Heart right ventricle (tissue), 16 donors: ENCODE data around the gene MBIP. TPM values are rescaled to one million over a fixed set of nuclear protein-coding genes. Genes with fewer than 3 reads are reported as not detected.

Source experiments
- ATAC-seq, 8 donors: fragments of 200-7000 bp; cut with Tn5 transposase; one replicate each; pipeline ENCODE4 v1.9.1; 2020; ENCODE audit warnings: mild to moderate bottlenecking in 8 of 8, moderate library complexity in 8 of 8, moderate number of reproducible peaks in 1 of 8
- DNase-seq, 2 donors: peaks; one replicate each; pipeline ENCODE4 v3.0.0-alpha.2; 2020
- H3K27ac ChIP-seq, 10 donors: fragments of 200-600 bp; sonication (generic) in 2 of 10; one replicate each; pipeline versions ENCODE4 v1.5.0 to v1.8.0; 2020 to 2022; ENCODE audit warnings: mild to moderate bottlenecking in 3 of 10
- H3K27me3 ChIP-seq, 7 donors: fragments of 200-600 bp; one replicate each; pipeline ENCODE4 v1.8.0; 2021 to 2022; ENCODE audit warnings: mild to moderate bottlenecking in 2 of 7
- H3K36me3 ChIP-seq, 9 donors: fragments of 200-600 bp; sonication (generic) in 1 of 9; one replicate each; pipeline versions ENCODE4 v1.5.0 to v1.8.0; 2020 to 2022; ENCODE audit warnings: mild to moderate bottlenecking in 2 of 9
- H3K4me1 ChIP-seq, 9 donors: fragments of 200-600 bp; sonication (generic) in 1 of 9; one replicate each; pipeline versions ENCODE4 v1.5.0 to v1.8.0; 2020 to 2022; ENCODE audit warnings: mild to moderate bottlenecking in 4 of 9
- H3K4me3 ChIP-seq, 10 donors: fragments of 200-600 bp; sonication (generic) in 2 of 10; one replicate each; pipeline versions ENCODE4 v1.5.0 to v1.8.0; 2020 to 2022; ENCODE audit warnings: mild to moderate bottlenecking in 7 of 10, moderate library complexity in 2 of 10
- H3K9me3 ChIP-seq, 11 donors: fragments of 200-600 bp in 10 of 11; sonication (generic) in 2 of 11; one replicate each; pipeline versions ENCODE4 v1.5.0 to v1.8.0; 2013 to 2022; ENCODE audit warnings: mild to moderate bottlenecking in 2 of 11, control low read depth in 1 of 11, moderate library complexity in 1 of 11
- CTCF ChIP-seq, 9 donors: fragments of 200-600 bp; sonication (generic) in 2 of 9; IDR thresholded peaks; one replicate each; pipeline versions ENCODE4 v1.5.0 to v1.8.0; 2021 to 2022; ENCODE audit warnings: antibody characterized with exemption in 9 of 9, mild to moderate bottlenecking in 5 of 9, moderate library complexity in 1 of 9
- WGBS, 2 donors: extraction: QIAGEN DNeasy Blood & Tissue Kit; methylation state at CpG; one replicate each; pipeline ENCODE4 v1.1.7; 2013; ENCODE audit warnings: inconsistent platforms in 1 of 2; 5-methylcytosine and 5-hydroxymethylcytosine counted together
- intact Hi-C, 10 donors: fragments of 100-400 bp; cut with DNase I; formaldehyde crosslinking; loops; one replicate each; pipeline versions ENCODE4 v1.11.1 to v1.14.2; 2022
- polyA plus RNA-seq, 2 donors: library from polyadenylated mRNA; stranded (reverse); fragments of 200-250 nt; gene quantifications; one replicate each; pipeline ENCODE4 v1.2.3, GENCODE V29; 2013
- total RNA-seq, 10 donors: library from RNA; stranded (reverse); fragmentation: NEBNext Ultra II Directional in 3 of 10; extraction: Animal tissue kit (Norgen Biotek cat#: 25700) in 3 of 10; gene quantifications; one replicate each; pipeline versions ENCODE4 v1.2.1 to v1.2.4, GENCODE V29; 2021 to 2023
- donor health status: Arrhythmogenic right ventricular cardiomyopathy.
- donor health status: ischemic (EF 13 %, LVEDD 7.1; RV severe dilation, severe dysfunction).
- donor health status: healthy with polysubstance abuse.
- donor health status: DM: no; HTN: yes; CAD: no.
- donor health status: DM: no; HTN: no; CAD: no.
- donor health status: ischemic (EF 25% LVEDD 6.9; RV normal size, moderate dysfunction).
- donor health status: ischemic (EF 25% LVEDD 5.7; RV mildly dilated, moderate dysfunction).
- donor health status: healthy.
- donor health status: DM: yes; HTN: yes; CAD: no.
- donor health status: Ischemic cardiomyopathy.
- donor health status: ischemic (EF 35%, LVEDD 5.7; RV mildly dilated, moderate dysfunction).
- donor health status: nonischemic (EF 11% LVEDD 7.7; RV severe dilation, severe dysfunction).
- donor health status: DM: yes; HTN: yes; CAD: no.
- donor health status: PGD.
- donor health status: ischemic (EF 29% LVEDD 5.4; RV normal size, mild dysfunction).
- donor health status: nonischemic (EF 23%, LVEDD 6.1; RV moderate dilation, normal function).

MBIP gene
- total and polyA plus RNA-seq, 12 donors, result 8.2 to 15.1 (median 10.2) TPM

GRCh38 chr14:36294543-36294942 lies 25.9 kb downstream of the MBIP start:
- H3K9me3 ChIP-seq, result no peaks in the 10 kb centered on the region
- intact Hi-C loops, result no loop called here
- ATAC-seq (no peak), DNase-seq (no peak)
- H3K27me3 ChIP-seq, result no peaks in the 10 kb centered on the region
- WGBS, 2 donors, result 96% methylated on average over 4 of the region's 4 CpGs
- no peak overlapping the region for H3K4me3 ChIP-seq
- no peaks in the 10 kb centered on the region for H3K4me1 ChIP-seq
- peaks cover 0 to 40% (median 21%) of the 10 kb centered on the region in 9 donors for H3K36me3 ChIP-seq
- no peak for TF ChIP-seq CTCF (IDR thresholded peaks at IDR 0.05)
- no peak overlapping the region for H3K27ac ChIP-seq

- Histone ChIP-seq H3K9me3 (no peaks in the 10 kb centered on the region), H3K4me1 (no peaks in the 10 kb centered on the region), H3K36me3 (peaks cover 0 to 33% (median 18%) of the 10 kb centered on the region in 9 donors), H3K4me3 (no peak overlapping the region), H3K27ac (no peak overlapping the region), H3K27me3 (peaks cover 0 to 3% (median 0%) of the 10 kb centered on the region in 7 donors)
- TF ChIP-seq CTCF (IDR thresholded peaks at IDR 0.05), result no peak
- ATAC-seq (no peak), DNase-seq (no peak)
- 0% methylated on average over 1 of the region's 1 CpG for WGBS, 2 donors
- intact Hi-C loops, result no loop called here
Measured at GRCh38 chr14:36293824-36294223, 26.6 kb downstream of the MBIP start.

- intact Hi-C loops, result no loop called here
- ATAC-seq (no peak), DNase-seq (no peak)
- H3K4me3 ChIP-seq, result no peak overlapping the region
- peaks cover 0 to 9% (median 3%) of the 10 kb centered on the region in 7 donors for H3K27me3 ChIP-seq
- H3K9me3 ChIP-seq, result no peaks in the 10 kb centered on the region
- WGBS, 2 donors, result 90 to 93% methylated on average over 1 of the region's 1 CpG
- TF ChIP-seq CTCF (IDR thresholded peaks at IDR 0.05), result no peak
- no peaks in the 10 kb centered on the region for H3K4me1 ChIP-seq
- no peaks in the 10 kb centered on the region for H3K36me3 ChIP-seq
- H3K27ac ChIP-seq, result no peak overlapping the region
Measured at GRCh38 chr14:36289954-36290353, 30.5 kb downstream of the MBIP start.

GRCh38 chr14:36288496-36288895 lies 31.9 kb downstream of the MBIP start:
- no peak for TF ChIP-seq CTCF (IDR thresholded peaks at IDR 0.05)
- no peak for ATAC-seq
- 31 to 39% methylated on average over 3 of the region's 3 CpGs for WGBS, 2 donors
- no peak for DNase-seq
- Histone ChIP-seq H3K4me3 (no peak overlapping the region), H3K9me3 (no peaks in the 10 kb centered on the region), H3K36me3 (no peaks in the 10 kb centered on the region), H3K27ac (no peak overlapping the region), H3K4me1 (no peaks in the 10 kb centered on the region), H3K27me3 (peaks cover 0 to 16% (median 3%) of the 10 kb centered on the region in 7 donors)
- intact Hi-C loops, result no loop called here
